GM19372 (cell line): Measurements from ENCODE around the gene SLC66A3.

ENCODE experiments used
- ATAC-seq: cut with Tn5 transposase; IDR thresholded peaks from one replicate; pipeline ENCODE4 v1.9.1; 2021; ENCODE audit warnings: mild to moderate bottlenecking, low read depth, moderate library complexity; ENCODE audit not compliant: unreplicated experiment

Gene SLC66A3

DNA sequence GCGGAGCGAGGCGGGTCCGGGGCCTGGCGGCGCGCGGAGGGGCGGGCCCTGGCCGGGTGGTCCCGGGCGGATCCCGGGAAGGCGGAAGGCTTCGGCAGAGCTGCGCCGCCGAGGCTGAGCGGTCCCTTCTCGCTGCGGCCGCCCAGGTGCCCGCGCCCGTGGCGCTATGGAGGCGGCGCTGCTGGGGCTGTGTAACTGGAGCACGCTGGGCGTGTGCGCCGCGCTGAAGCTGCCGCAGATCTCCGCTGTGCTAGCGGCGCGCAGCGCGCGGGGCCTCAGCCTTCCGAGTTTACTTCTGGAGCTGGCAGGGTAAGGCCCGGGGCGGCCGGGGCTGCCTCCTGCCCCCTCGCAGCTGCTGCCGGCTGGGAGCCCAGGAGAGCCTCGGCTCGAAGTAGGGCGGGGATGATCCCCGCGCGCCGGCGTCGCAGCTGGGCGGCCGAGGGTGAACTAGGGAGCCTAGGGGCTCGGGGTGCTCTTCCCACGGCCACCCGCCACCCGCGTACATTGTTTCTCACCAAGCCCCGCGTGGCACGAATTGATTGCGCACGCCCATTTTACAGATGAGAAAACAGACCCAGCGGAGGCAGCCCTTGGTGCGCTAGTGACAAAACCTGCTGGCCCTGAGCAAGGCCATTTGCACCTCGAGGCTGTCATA, at the start of gene SLC66A3:
Gene SLC66A3, plus strand, starts transcription at position 87 of the 655 bp plus-strand sequence. Its CDS starts 80 bp downstream, at position 167.
- ATAC-seq, result peak; percentile 71

- ATAC-seq, result no peak
Measured at GRCh38 chr2:11109002-11109401, 46.3 kb upstream of the SLC66A3 start.

DNA sequence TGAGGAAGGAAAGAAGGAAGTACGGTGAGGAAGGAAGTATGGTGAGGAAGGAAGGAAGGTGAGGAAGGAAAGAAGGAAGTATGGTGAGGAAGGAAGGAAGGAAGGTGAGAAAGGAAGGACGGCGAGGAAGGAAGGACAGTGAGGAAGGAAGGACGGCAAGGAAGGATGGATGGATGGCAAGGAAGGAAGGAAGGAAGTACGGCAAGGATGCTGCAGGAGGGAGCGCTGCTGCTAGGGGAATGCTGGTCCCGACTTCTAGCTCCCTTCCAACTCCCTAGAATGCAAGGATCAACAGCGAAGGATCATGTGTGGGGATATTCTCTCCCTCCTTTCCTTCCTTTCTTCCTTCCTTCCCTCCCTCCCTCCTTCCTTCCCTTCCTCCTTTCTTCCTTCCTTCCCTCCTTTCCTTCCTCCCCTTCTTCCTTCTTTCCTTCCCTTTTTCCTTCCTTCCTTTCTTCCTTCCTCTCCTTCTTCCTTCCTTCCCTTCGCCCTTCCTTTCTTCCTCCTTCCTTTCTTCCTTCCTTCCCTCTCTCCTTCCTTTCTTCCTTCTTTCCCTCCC, 42.3 kb upstream of the SLC66A3 start:
- ATAC-seq, result no peak

DNA sequence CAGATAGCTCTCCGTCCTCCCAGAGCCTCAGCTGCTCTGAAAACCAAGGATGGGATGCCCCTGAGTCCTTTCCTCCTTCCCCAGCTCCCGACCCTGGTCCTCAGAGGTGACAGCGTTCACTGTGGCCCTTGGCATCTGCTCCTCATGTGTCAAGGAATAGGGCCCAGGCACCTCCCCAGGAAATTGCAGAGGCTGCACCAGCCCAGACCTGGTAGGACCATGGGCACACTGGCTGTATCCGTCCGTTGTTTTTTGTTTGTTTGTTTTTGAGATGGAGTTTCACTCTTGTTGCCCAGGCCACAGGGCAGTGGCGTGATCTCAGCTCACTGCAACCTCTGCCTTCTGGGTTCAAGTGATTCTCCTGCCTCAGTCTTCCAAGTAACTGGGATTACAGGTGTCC, 37.5 kb upstream of the SLC66A3 start:
- ATAC-seq, result no peak

DNA sequence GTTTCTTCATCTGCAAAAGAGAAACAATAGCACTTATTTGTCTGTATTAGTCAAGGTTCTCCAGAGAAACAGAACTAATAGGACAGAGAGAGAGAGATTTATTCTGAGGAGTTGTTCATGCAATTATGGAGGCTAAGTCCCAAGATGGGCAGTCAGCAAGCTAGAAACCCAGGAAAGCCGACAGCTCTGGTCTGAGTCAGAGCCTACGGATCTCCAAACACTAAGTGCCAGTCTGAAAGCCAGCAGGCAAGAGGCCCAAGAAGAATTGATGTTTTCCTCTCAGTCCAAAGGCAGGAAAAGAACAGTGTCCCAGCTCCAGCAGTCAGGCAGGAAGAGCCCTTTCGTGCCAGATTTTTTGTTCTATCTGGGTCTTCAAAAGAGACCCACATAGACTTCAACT, 36.5 kb upstream of the SLC66A3 start:
- no peak for ATAC-seq

GRCh38 chr2:11121099-11121822, 34.0 kb upstream of the SLC66A3 start:
- no peak for ATAC-seq

GRCh38 chr2:11121823-11122155, 33.5 kb upstream of the SLC66A3 start:
- no peak for ATAC-seq

DNA sequence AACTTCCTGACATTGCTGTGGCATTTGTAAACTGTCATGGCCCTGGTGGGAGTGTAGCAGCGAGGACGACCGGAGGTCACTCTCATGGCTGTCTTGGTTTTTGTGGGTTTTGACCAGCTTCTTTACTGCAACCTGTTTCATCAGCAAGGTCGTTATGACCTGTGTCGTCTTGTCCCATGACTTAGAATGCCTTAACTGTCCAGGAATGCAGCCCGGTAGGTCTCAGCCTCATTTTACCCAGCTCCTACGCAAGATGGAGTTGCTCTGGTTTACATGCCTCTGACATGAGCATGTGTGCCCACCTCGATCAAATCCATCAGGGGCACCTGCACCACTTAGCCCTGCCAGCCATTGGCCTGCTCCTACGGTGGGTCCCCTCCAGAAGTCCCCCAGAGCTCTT, 32.9 kb upstream of the SLC66A3 start:
- no peak for ATAC-seq

DNA sequence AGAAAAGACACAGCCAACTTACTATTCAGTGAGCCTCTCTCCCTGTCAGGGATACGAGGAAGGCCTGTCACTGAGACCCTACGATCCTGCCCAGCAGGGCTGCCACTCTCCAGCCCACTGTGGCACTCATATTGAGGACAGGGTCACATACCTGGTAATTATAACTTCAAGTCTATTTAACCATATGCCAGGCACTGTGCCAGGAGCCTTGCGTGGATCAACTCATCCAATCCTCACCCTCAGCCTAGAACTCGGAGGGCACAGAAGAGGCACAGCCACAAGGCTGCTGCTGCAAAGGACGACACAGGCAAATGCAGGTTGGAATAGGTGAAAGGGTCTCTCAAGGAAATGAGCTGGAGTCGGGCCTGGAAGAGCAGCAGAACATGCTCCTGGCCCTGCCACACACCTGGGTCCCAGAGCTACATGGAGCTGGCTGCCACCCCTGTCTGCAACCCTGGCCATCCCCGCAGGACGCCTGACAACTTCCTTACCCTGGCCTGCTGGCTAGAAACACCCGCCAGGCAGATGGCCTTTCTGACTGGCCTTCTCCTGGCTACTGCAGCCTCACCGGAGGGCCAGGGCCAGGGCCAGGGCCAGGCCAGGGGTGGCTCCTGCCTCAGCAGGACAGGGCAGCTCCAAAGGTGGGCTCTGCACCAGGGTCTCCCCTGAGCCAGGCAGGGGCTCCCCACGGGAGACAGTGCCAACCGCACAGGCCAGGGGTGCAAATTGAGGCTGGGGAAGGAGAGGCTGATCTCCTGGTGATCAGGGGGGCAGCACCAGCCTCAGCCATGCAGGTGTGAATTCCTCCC, 32.1 kb upstream of the SLC66A3 start:
- ATAC-seq, result no peak

GRCh38 chr2:11123856-11124759, 31.2 kb upstream of the SLC66A3 start:
- no peak for ATAC-seq

DNA sequence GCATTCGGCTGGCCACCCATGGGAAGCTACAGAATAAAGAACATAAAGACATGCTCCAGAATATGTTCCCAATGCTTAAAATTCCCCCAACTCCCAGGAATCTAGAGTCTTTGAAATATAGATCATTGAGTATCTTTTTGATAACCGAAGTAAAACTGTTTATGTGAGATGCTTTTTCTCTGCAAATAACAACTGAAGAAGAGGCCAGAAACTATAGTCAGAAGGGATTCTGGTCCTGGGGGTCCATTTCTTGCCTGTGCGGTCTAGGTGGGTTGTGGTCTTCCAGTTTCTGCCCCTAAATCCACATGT, 30.6 kb upstream of the SLC66A3 start:
- no peak for ATAC-seq

GRCh38 chr2:11127761-11128160, 27.5 kb upstream of the SLC66A3 start:
- no peak for ATAC-seq

DNA sequence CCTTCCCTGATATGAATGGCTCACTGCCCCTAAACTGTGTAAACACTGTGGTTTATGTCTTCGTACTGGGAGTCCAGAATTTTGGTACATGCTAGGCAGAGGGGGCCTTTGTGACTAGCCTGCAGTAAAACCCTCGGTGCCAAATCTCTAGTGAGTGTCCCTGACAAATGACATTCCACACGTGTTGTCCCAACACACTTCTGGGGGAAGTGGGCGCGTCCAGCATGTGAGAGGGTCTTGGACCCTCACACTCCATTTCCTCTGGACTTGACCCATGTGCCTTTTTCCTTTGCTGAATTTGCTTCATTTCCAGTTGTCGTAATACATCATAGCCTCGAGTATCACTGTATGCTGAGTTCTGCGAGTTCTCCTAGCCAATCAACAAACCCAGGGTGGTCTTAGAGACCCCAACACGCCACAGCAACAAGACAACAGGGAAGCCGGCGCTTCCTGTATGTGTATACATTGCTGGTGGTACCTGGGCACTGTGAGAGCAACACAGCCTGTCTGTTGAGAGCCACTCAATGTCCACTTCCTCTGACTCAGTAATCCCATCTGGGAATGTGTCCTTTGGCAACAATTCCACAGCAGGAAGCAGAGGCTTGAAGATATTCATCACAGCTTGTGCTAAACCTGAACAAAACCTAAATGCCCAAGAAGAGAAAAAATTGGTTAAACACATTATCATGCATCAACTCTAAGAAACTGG, 26.9 kb upstream of the SLC66A3 start:
- no peak for ATAC-seq

GRCh38 chr2:11129598-11130449, 25.4 kb upstream of the SLC66A3 start:
- ATAC-seq, result peak; percentile 79

DNA sequence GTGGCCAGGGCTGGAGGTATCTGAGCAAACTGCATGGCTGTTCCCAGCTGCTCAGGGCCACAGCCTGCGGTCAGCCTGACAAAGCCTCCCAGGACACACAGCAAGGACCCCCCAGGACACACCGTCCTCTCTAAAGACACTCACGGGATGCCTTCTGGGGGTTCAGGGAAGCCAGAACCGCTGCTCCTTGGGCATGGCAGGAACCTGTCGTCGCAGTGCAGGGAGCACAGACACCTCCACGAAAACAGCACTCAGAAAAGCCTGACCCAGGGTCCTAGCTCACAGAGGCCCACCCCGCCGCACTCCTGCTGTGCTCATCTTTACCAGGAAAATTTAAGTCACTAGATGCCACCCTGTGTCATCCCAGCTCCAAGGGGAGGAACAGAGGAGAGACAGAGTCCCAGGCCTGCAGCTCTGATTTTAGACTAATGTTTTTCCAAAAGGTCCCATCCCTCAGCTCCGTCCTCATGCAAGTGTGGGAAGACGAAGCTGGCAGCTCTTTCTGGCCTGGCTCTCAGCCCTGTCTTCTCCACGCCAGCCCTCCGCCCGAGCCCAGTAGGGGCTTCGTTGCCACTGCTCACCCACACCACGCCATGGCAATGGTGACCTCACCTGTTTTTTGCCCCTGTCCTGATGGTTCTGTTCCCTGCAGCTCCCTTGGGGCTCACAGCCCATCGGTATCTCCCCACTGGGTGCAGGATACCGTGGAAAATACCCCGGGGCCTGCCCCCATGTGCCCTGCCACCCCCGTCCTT, 23.9 kb upstream of the SLC66A3 start:
- no peak for ATAC-seq

DNA sequence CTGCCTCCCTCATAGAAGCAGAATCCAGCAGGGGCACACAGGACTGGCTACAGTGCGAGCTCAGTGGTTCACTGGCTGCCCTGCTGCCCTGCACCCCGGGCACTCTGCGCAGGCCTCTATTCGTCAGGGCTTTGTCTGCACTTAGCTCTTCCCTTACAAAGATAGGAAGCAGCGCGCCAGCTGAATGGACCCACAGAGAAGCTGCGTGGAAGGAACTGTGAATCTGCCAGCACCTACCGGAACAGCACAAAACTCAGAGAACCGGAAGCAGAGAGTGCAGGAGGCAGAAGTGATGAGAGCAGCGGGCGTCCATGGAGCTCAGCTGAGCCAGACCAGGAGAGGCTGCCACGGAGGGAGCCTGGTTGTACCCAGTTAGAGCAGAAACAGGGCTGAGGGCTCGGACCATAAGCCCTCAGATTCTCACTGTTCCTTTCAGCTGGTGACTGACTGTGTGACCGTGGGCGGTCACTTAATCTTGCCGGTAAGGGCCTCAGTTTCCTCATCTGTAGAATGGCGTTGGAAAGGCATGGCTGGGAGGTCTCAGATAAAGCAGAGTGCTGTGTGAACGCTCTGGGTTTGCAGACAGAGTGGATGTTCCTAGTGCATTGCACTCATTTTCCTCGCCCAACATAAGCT, 23.1 kb upstream of the SLC66A3 start:
- no peak for ATAC-seq

DNA sequence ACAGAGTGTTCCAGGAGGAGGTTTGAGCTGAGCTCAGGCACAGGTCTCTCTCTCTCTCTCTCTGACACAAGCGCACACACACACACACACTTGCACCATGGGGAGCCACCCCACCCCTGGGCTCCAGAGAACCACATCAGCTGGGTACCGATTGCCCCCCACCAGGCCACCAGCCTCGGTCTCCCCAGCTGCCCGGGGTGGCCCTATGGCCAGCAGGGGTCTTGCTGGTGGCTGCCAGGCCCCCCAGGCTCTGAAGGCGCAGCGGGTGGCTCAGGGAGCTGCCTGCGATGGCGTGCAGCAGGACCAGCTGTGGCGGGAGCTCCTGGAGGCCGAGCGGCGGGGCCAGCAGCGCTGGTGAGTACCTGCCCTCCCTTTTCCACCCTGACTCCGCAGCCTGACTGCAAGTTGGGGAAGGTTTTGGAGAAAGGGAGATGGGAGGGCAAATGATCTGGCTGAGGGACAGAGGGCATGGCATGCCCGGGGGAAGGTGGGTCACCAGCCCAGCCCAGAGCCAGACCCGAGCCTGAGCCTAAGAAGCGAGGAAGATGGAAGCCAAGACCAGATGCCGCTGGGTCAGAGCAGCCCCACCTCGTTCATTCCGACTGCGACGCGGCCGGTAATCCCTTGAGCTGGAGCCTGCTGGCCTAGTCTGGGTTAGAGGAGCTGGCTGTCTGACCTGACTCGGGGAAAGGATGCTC, 21.9 kb upstream of the SLC66A3 start:
- ATAC-seq, result no peak
